ENCODE data around the gene GPR25.

Gene GPR25

GRCh38 chr1:200869376-200869752 is 3.4 kb upstream of the GPR25 start:
- DNase-seq (ENCODE audit: low read depth, low spot score), result no peak
- no peak overlapping the region for H3K4me3 ChIP-seq (ENCODE audit: low read length)

- DNase-seq (ENCODE audit: low read depth, low spot score), result no peak
- H3K4me3 ChIP-seq (ENCODE audit: low read length), result no peak overlapping the region
Observed at GRCh38 chr1:200869753-200870391, 2.9 kb upstream of the GPR25 start.

GRCh38 chr1:200873116-200873670 is 412 bp downstream of the GPR25 start:
- H3K4me3 ChIP-seq (ENCODE audit: low read length), result no peak overlapping the region
- DNase-seq (ENCODE audit: low read depth, low spot score), result no peak

- no peak overlapping the region for H3K4me3 ChIP-seq (ENCODE audit: low read length)
- no peak for DNase-seq (ENCODE audit: low read depth, low spot score)
Observed at GRCh38 chr1:200873671-200874397, 1.1 kb downstream of the GPR25 start.

GRCh38 chr1:200874694-200875093 is 1.9 kb downstream of the GPR25 start:
- no peak overlapping the region for H3K4me3 ChIP-seq (ENCODE audit: low read length)

GRCh38 chr1:200875416-200875815 is 2.6 kb downstream of the GPR25 start:
- no peak for DNase-seq (ENCODE audit: low read depth, low spot score)
- no peak overlapping the region for H3K4me3 ChIP-seq (ENCODE audit: low read length)

More at GRCh38 chr1:200874694-200875093, 1.9 kb downstream of the GPR25 start:
- DNase-seq (ENCODE audit: low read depth, low spot score), result no peak

- DNase-seq (ENCODE audit: low read depth, low spot score), result no peak
- H3K4me3 ChIP-seq (ENCODE audit: low read length), result no peak overlapping the region
Observed at GRCh38 chr1:200877010-200877409, 4.2 kb downstream of the GPR25 start.

GRCh38 chr1:200877839-200878551 is 5.2 kb downstream of the GPR25 start:
- DNase-seq (ENCODE audit: low read depth, low spot score), result peak; percentile 14
- H3K4me3 ChIP-seq (ENCODE audit: low read length), result no peak overlapping the region

- no peak overlapping the region for H3K4me3 ChIP-seq (ENCODE audit: low read length)
- no peak for DNase-seq (ENCODE audit: low read depth, low spot score)
Observed at GRCh38 chr1:200880212-200880611, 7.4 kb downstream of the GPR25 start.

GRCh38 chr1:200883118-200883517 is 10.3 kb downstream of the GPR25 start:
- H3K4me3 ChIP-seq (ENCODE audit: low read length), result no peak overlapping the region
- no peak for DNase-seq (ENCODE audit: low read depth, low spot score)

GRCh38 chr1:200885623-200886402 is 13.0 kb downstream of the GPR25 start:
- no peak for DNase-seq (ENCODE audit: low read depth, low spot score)
- H3K4me3 ChIP-seq (ENCODE audit: low read length), result no peak overlapping the region

GRCh38 chr1:200886594-200886993 is 13.8 kb downstream of the GPR25 start:
- no peak for DNase-seq (ENCODE audit: low read depth, low spot score)
- H3K4me3 ChIP-seq (ENCODE audit: low read length), result no peak overlapping the region

GRCh38 chr1:200887036-200887435 is 14.3 kb downstream of the GPR25 start:
- H3K4me3 ChIP-seq (ENCODE audit: low read length), result no peak overlapping the region
- no peak for DNase-seq (ENCODE audit: low read depth, low spot score)

- no peak for DNase-seq (ENCODE audit: low read depth, low spot score)
- peak overlapping the region; percentile 19; the same call in 1 of the 2 replicates for H3K4me3 ChIP-seq (ENCODE audit: low read length)
Observed at GRCh38 chr1:200887772-200888348, 15.1 kb downstream of the GPR25 start.

- H3K4me3 ChIP-seq (ENCODE audit: low read length), result peak overlapping the region; percentile 19; the same call in 1 of the 2 replicates
- DNase-seq (ENCODE audit: low read depth, low spot score), result peak; percentile 76
Observed at GRCh38 chr1:200888349-200888838, 15.6 kb downstream of the GPR25 start.

GRCh38 chr1:200889571-200889970 is 16.8 kb downstream of the GPR25 start:
- DNase-seq (ENCODE audit: low read depth, low spot score), result no peak
- no peak overlapping the region for H3K4me3 ChIP-seq (ENCODE audit: low read length)

- no peak overlapping the region for H3K4me3 ChIP-seq (ENCODE audit: low read length)
- DNase-seq (ENCODE audit: low read depth, low spot score), result no peak
Observed at GRCh38 chr1:200890027-200890426, 17.2 kb downstream of the GPR25 start.
